IMR-90 (cell line): ENCODE measurements around the gene KRTAP29-1. TPM values are rescaled to one million over a fixed set of nuclear protein-coding genes. Genes with fewer than 3 reads are reported as not detected.

Experiments
- ATAC-seq: fragments of 200-7000 bp; cut with Tn5 transposase; 2 replicates; pipeline ENCODE4 v1.9.1; 2020; ENCODE audit warnings: low read depth, mild to moderate bottlenecking, moderate library complexity
- BruUV-seq: library from RNA; stranded (reverse); fragments of 400-500 nt; replicated peaks from 2 replicates; lab custom pipeline; 2021; lab: Mats Ljungman, UMichigan
- CTCF ChIA-PET: fragments of 300-600 bp; formaldehyde crosslinking; extraction: SDS; loops from one replicate; lab custom pipeline; 2021; ENCODE audit warnings: antibody characterized with exemption; lab: Yijun Ruan, JAX
- POLR2A ChIA-PET: fragments of 300-600 bp; sonication (Branson Sonifier 250); formaldehyde crosslinking; loops from one replicate; lab custom pipeline; 2022; ENCODE audit warnings: antibody characterized with exemption; ENCODE audit not compliant: unreplicated experiment; lab: Charles Lee
- DNase-seq: peaks from one replicate; pipeline ENCODE4 v3.0.0; 2013
- H2AFZ ChIP-seq: replicated peaks from 2 replicates; pipeline ENCODE3; 2013; ENCODE audit warnings: low read length, mild to moderate bottlenecking; ENCODE audit not compliant: poor library complexity
- H2AK5ac ChIP-seq: 2 replicates; pipeline ENCODE4 v1.6.1; 2013; ENCODE audit warnings: low read depth, low read length, inconsistent platforms
- H2AK9ac ChIP-seq: replicated peaks from 2 replicates; pipeline ENCODE3; 2013; ENCODE audit warnings: mild to moderate bottlenecking, low read depth, low read length, moderate library complexity; ENCODE audit not compliant: poor library complexity
- H2BK120ac ChIP-seq: 2 replicates; pipeline ENCODE4 v1.6.1; 2013; ENCODE audit warnings: low read depth, low read length, inconsistent platforms
- H2BK15ac ChIP-seq: 3 replicates; pipeline ENCODE4 v1.6.1; 2013; ENCODE audit warnings: low read depth, low read length, inconsistent platforms
- H2BK20ac ChIP-seq: 2 replicates; pipeline ENCODE4 v1.6.1; 2013; ENCODE audit warnings: low read depth, mild to moderate bottlenecking, inconsistent platforms, low read length, moderate library complexity
- H2BK5ac ChIP-seq: 2 replicates; pipeline ENCODE4 v1.6.1; 2013; ENCODE audit warnings: mild to moderate bottlenecking, low read depth, low read length, inconsistent platforms; ENCODE audit not compliant: poor library complexity, severe bottlenecking
- H3K14ac ChIP-seq: replicated peaks from 2 replicates; pipeline ENCODE4 v1.6.1; 2013; ENCODE audit warnings: low read depth, low read length, inconsistent platforms
- H3K18ac ChIP-seq: 2 replicates; pipeline ENCODE4 v1.6.1; 2013; ENCODE audit warnings: low read depth, low read length, control low read depth
- H3K23ac ChIP-seq: 2 replicates; pipeline ENCODE4 v1.6.1; 2013; ENCODE audit warnings: low read depth, low read length, inconsistent platforms
- H3K27ac ChIP-seq: 2 replicates; pipeline ENCODE4 v1.5.1; 2013; ENCODE audit warnings: mild to moderate bottlenecking, control low read depth, low read length; ENCODE audit not compliant: insufficient read depth
- H3K27me3 ChIP-seq: 2 replicates; pipeline ENCODE4 v1.6.1; 2013; ENCODE audit warnings: low read length; ENCODE audit not compliant: control insufficient read depth, insufficient read depth
- H3K36me3 ChIP-seq: 2 replicates; pipeline ENCODE4 v1.6.1; 2013; ENCODE audit warnings: low read length, mixed read lengths; ENCODE audit not compliant: control insufficient read depth, insufficient read depth
- H3K4ac ChIP-seq: 2 replicates; pipeline ENCODE4 v1.6.1; 2013; ENCODE audit warnings: low read depth, low read length, inconsistent platforms
- H3K4me1 ChIP-seq: 2 replicates; pipeline ENCODE4 v1.6.1; 2013; ENCODE audit warnings: low read length, mixed read lengths; ENCODE audit not compliant: control insufficient read depth, insufficient read depth
- H3K4me2 ChIP-seq: 2 replicates; pipeline ENCODE4 v1.6.1; 2013; ENCODE audit warnings: low read depth, mild to moderate bottlenecking, control low read depth, low read length, moderate library complexity
- H3K4me3 ChIP-seq: 2 replicates; pipeline ENCODE4 v1.5.1; 2013; ENCODE audit warnings: low read depth, mild to moderate bottlenecking, control low read depth, low read length, moderate library complexity; ENCODE audit not compliant: insufficient read depth
- H3K56ac ChIP-seq: 2 replicates; pipeline ENCODE4 v1.6.1; 2013; ENCODE audit warnings: low read length, inconsistent platforms; ENCODE audit not compliant: insufficient read depth; ENCODE audit errors: extremely low read depth
- H3K79me1 ChIP-seq, 2 experiments: 2 replicates each; pipeline ENCODE4 v1.6.1; 2013; ENCODE audit warnings: low read length in 2 of 2, inconsistent platforms in 1 of 2, low read depth in 1 of 2
- H3K9ac ChIP-seq: 2 replicates; pipeline ENCODE4 v1.6.1; 2013; ENCODE audit warnings: low read depth, low read length, control low read depth
- H3K9me1 ChIP-seq: 2 replicates; pipeline ENCODE4 v1.6.1; 2013; ENCODE audit warnings: low read length, inconsistent platforms; ENCODE audit not compliant: insufficient read depth
- H3K9me3 ChIP-seq: 2 replicates; pipeline ENCODE4 v1.6.1; 2013; ENCODE audit warnings: low read length; ENCODE audit not compliant: control insufficient read depth, insufficient read depth
- H4K20me1 ChIP-seq: 2 replicates; pipeline ENCODE4 v1.6.1; 2013; ENCODE audit warnings: low read length, inconsistent platforms; ENCODE audit not compliant: insufficient read depth
- H4K5ac ChIP-seq: 2 replicates; pipeline ENCODE4 v1.6.1; 2013; ENCODE audit warnings: mild to moderate bottlenecking, low read depth, low read length, control low read depth
- H4K8ac ChIP-seq, 2 experiments: 2 replicates each; pipeline ENCODE4 v1.6.1; 2013; ENCODE audit warnings: low read depth in 2 of 2, low read length in 2 of 2, control low read depth in 1 of 2, inconsistent platforms in 1 of 2
- H4K91ac ChIP-seq: 2 replicates; pipeline ENCODE4 v1.6.1; 2013; ENCODE audit warnings: low read depth, low read length, inconsistent platforms; ENCODE audit not compliant: insufficient read depth
- BHLHE40 ChIP-seq: fragments of 150-350 bp; IDR thresholded peaks from 2 replicates; pipeline ENCODE4 v1.6.1; 2016; ENCODE audit warnings: mild to moderate bottlenecking, low read depth, low read length
- CEBPB ChIP-seq: IDR thresholded peaks from 2 replicates; pipeline ENCODE4 v1.6.1; 2012; ENCODE audit warnings: low read depth, low read length, improper control_type of control experiment
- CHD1 ChIP-seq: IDR thresholded peaks from 2 replicates; pipeline ENCODE4 v1.6.1; 2012; ENCODE audit warnings: low read depth, low read length, improper control_type of control experiment
- MAFK ChIP-seq: IDR thresholded peaks from 2 replicates; pipeline ENCODE4 v1.6.1; 2012; ENCODE audit warnings: low read depth, low read length, improper control_type of control experiment
- MAZ ChIP-seq: IDR thresholded peaks from 2 replicates; pipeline ENCODE4 v1.6.1; 2012; ENCODE audit warnings: low read depth, mild to moderate bottlenecking, low read length, improper control_type of control experiment, moderate library complexity, borderline replicate concordance
- MXI1 ChIP-seq: IDR thresholded peaks from 2 replicates; pipeline ENCODE4 v1.6.1; 2012; ENCODE audit warnings: low read depth, mild to moderate bottlenecking, low read length, moderate library complexity, borderline replicate concordance
- NFE2L2 ChIP-seq: fragments of 150-350 bp; IDR thresholded peaks from 2 replicates; pipeline ENCODE4 v1.6.1; 2016; ENCODE audit warnings: low read depth, mild to moderate bottlenecking, low read length
- POLR2A ChIP-seq: IDR thresholded peaks from 2 replicates; pipeline ENCODE4 v1.6.1; 2012; ENCODE audit warnings: mild to moderate bottlenecking, low read depth, low read length
- RAD21 ChIP-seq: IDR thresholded peaks from 2 replicates; pipeline ENCODE4 v1.6.1; 2012; ENCODE audit warnings: low read length, improper control_type of control experiment
- RCOR1 ChIP-seq: IDR thresholded peaks from 2 replicates; pipeline ENCODE4 v1.6.1; 2012; ENCODE audit warnings: mild to moderate bottlenecking, low read length, improper control_type of control experiment; ENCODE audit not compliant: insufficient replicate concordance
- RFX5 ChIP-seq: IDR thresholded peaks from 2 replicates; pipeline ENCODE4 v1.8.0; 2012; ENCODE audit warnings: low read depth, mild to moderate bottlenecking, low read length, moderate library complexity
- SMC3 ChIP-seq: fragments of 150-350 bp; IDR thresholded peaks from 2 replicates; pipeline ENCODE4 v1.6.1; 2016; ENCODE audit warnings: low read depth, mild to moderate bottlenecking, antibody characterized with exemption, low read length, moderate library complexity
- WGBS, 2 experiments: methylation state at CpG; one replicate each; pipeline versions ENCODE4 v1.1.5 to v1.1.7; 2013; ENCODE audit warnings: missing lambda C conversion rate in 2 of 2; ENCODE audit not compliant: insufficient read length in 1 of 2; ENCODE audit errors: extremely low coverage in 2 of 2; 5-methylcytosine and 5-hydroxymethylcytosine counted together
- dilution Hi-C: fragments of 300-500 bp; cut with HindIII; formaldehyde crosslinking; loops from one replicate; pipeline ENCODE4 v1.14.3; 2018; ENCODE audit warnings: low sequenced_read_pairs; ENCODE audit not compliant: unreplicated experiment
- in situ Hi-C: fragments of 300-500 bp; cut with MboI; formaldehyde crosslinking; loops from 3 replicates; pipeline ENCODE4 v1.14.3; 2019; ENCODE audit warnings: low sequenced_read_pairs, inconsistent platforms, mixed read lengths
- intact Hi-C: fragments of 100-400 bp; cut with micrococcal nuclease; formaldehyde crosslinking; loops from 2 replicates; pipeline ENCODE4 v1.10.0; 2022
- polyA plus RNA-seq, 3 experiments: library from polyadenylated mRNA; depleted of rRNA; stranded (reverse); fragments of >200 nt; gene quantifications; 2 replicates each; pipeline ENCODE4 v1.2.3, GENCODE V29; 2012; ENCODE audit warnings: low replicate concordance in 1 of 3
- total RNA-seq: library from RNA; depleted of rRNA; stranded (reverse); fragments of >200 nt; gene quantifications from 2 replicates; pipeline ENCODE4 v1.2.3, GENCODE V29; 2012
- TF ChIP-seq, protein P1 (sequence below): conservative IDR thresholded peaks from 2 replicates; pipeline ENCODE4 v1.5.1; 2012; ENCODE audit warnings: mild to moderate bottlenecking, low read depth, low read length, improper control_type of control experiment
- TF ChIP-seq, protein P2 (sequence below): fragments of 150-350 bp; IDR thresholded peaks from 2 replicates; pipeline ENCODE4 v1.6.1; 2016; ENCODE audit warnings: low read depth, mild to moderate bottlenecking, low read length, moderate library complexity, borderline replicate concordance

Gene KRTAP29-1
- total and polyA plus RNA-seq, 2 of the 4 experiments (the other 2 are of a cell fraction) = not detected

- H2AK5ac ChIP-seq = no peak overlapping the region
- H3K56ac ChIP-seq = no peak overlapping the region
- no peaks in the 10 kb centered on the region for H3K79me1 ChIP-seq
- H3K4me2 ChIP-seq = no peak overlapping the region
- no peaks in the 10 kb centered on the region for H3K36me3 ChIP-seq
- ChIA-PET POLR2A (no interaction called here), CTCF (no interaction called here)
- WGBS, 2 experiments = no CpG with 5 or more reads among the region's 1 CpG
- no peak overlapping the region for H3K18ac ChIP-seq
- H3K27me3 ChIP-seq = peaks cover 9% of the 10 kb centered on the region
- no peak overlapping the region for H2BK5ac ChIP-seq
- H3K23ac ChIP-seq = no peak overlapping the region
- no peaks in the 10 kb centered on the region for H3K4me1 ChIP-seq
- no peak overlapping the region for H3K9ac ChIP-seq
- TF ChIP-seq, protein P1, sequence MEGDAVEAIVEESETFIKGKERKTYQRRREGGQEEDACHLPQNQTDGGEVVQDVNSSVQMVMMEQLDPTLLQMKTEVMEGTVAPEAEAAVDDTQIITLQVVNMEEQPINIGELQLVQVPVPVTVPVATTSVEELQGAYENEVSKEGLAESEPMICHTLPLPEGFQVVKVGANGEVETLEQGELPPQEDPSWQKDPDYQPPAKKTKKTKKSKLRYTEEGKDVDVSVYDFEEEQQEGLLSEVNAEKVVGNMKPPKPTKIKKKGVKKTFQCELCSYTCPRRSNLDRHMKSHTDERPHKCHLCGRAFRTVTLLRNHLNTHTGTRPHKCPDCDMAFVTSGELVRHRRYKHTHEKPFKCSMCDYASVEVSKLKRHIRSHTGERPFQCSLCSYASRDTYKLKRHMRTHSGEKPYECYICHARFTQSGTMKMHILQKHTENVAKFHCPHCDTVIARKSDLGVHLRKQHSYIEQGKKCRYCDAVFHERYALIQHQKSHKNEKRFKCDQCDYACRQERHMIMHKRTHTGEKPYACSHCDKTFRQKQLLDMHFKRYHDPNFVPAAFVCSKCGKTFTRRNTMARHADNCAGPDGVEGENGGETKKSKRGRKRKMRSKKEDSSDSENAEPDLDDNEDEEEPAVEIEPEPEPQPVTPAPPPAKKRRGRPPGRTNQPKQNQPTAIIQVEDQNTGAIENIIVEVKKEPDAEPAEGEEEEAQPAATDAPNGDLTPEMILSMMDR = no peak
- TF ChIP-seq CHD1 (no peak), NFE2L2 (no peak), POLR2A (no peak), MAFK (no peak), SMC3 (no peak), MXI1 (no peak), RFX5 (no peak), RAD21 (no peak), BHLHE40 (no peak), CEBPB (no peak), RCOR1 (no peak), MAZ (no peak)
- TF ChIP-seq, protein P2, sequence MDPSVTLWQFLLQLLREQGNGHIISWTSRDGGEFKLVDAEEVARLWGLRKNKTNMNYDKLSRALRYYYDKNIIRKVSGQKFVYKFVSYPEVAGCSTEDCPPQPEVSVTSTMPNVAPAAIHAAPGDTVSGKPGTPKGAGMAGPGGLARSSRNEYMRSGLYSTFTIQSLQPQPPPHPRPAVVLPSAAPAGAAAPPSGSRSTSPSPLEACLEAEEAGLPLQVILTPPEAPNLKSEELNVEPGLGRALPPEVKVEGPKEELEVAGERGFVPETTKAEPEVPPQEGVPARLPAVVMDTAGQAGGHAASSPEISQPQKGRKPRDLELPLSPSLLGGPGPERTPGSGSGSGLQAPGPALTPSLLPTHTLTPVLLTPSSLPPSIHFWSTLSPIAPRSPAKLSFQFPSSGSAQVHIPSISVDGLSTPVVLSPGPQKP = no peak
- no peak overlapping the region for H4K8ac ChIP-seq
- H4K91ac ChIP-seq = no peak overlapping the region
- no peak overlapping the region for H2BK20ac ChIP-seq
- no TSS peak for BruUV-seq
- H4K20me1 ChIP-seq = no peaks in the 10 kb centered on the region
- H4K5ac ChIP-seq = no peak overlapping the region
- no peak overlapping the region for H2AK9ac ChIP-seq
- intact Hi-C loops = no loop called here
- H2AFZ ChIP-seq = no peak overlapping the region
- in situ Hi-C loops = no loop called here
- no peak overlapping the region for H3K4me3 ChIP-seq
- ATAC-seq = no peak
- H3K14ac ChIP-seq = no peak overlapping the region
- no peak overlapping the region for H3K4ac ChIP-seq
- H3K27ac ChIP-seq = no peak overlapping the region
- DNase-seq = no peak
- H2BK15ac ChIP-seq = no peak overlapping the region
- no peaks in the 10 kb centered on the region for H3K9me1 ChIP-seq
- dilution Hi-C loops = no loop called here
- H3K9me3 ChIP-seq = no peaks in the 10 kb centered on the region
- no peak overlapping the region for H2BK120ac ChIP-seq
Observed at GRCh38 chr17:41271858-41272257, 30.8 kb downstream of the KRTAP29-1 start.
